Measurements from ENCODE around the gene C10orf120. TPM values are rescaled to one million over a fixed set of nuclear protein-coding genes. Genes with fewer than 3 reads are reported as not detected.

Gene C10orf120
- total and polyA plus RNA-seq, 2 donors (not counting 1 experiment from before 2014, with no cell fraction given), result not detected

DNA sequence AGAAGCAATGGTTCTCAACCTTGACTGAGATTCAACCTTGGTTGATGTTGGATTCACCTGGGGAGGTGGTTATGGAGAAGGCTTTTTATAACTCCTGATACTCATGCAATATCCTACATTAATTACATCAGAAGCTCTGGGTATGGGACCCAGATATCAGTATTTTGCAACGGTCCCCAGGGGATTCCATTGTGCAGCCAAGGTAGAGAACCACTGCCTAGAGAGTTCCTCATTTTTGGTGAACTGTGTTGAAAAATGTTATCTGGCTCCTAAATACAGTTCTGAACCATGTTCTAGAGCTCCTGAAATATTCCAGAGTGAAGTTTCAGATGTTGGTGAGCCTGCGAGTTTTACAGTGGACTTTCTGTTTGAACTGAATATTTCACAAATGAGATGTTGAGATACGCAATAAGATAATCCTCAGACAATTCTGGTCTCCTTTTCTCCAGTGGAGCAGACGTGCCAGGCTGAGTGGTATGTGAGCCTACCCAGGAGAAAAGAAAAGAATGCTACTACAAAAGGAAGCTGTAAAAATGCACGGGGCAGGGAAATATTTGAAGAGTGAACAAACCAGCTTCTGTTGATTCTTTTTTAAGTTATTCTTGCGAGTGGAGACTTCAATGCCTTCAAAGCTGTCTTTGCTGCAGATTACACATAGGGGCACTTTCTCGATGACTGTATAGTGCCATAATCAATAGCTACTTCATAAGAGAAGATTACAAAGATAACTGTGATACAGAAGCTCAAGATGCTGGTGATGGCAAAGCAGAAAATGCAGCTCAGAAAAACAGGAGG, 13.6 kb upstream of the C10orf120 start:
- Mint-ChIP-seq H3K4me3 (no peak overlapping the region), H3K9me3 (ENCODE audit: insufficient read depth) (no peaks in the 10 kb centered on the region), H3K27ac (no peak overlapping the region), H3K4me1 (no peaks in the 10 kb centered on the region), H3K27me3 (no peaks in the 10 kb centered on the region)
- DNase-seq, result no peak
- 45% methylated on average over 1 of the region's 7 CpGs for WGBS (ENCODE audit: insufficient coverage)
- no peak overlapping the region for H3K9ac ChIP-seq (ENCODE audit: low read length)
- CTCF ChIA-PET, result no interaction called here
- H2AFZ ChIP-seq (ENCODE audit: insufficient read depth, low read depth, low read length, poor library complexity, severe bottlenecking), result no peak overlapping the region
- no peaks in the 10 kb centered on the region for H3K27me3 ChIP-seq (replicated peaks in 1 of 4; ENCODE audit: control extremely low read depth in 1 of 4, control insufficient read depth in 3 of 4, insufficient read depth in 4 of 4, low read length in 3 of 4)
- no peak overlapping the region for H3K4me2 ChIP-seq (replicated peaks; ENCODE audit: low read depth, low read length, poor library complexity, severe bottlenecking)
- H3K4me1 ChIP-seq (ENCODE audit: control insufficient read depth in 2 of 2, insufficient read depth in 2 of 2, low read length in 2 of 2), result no peaks in the 10 kb centered on the region
- no peak overlapping the region for H3K4me3 ChIP-seq (ENCODE audit: control extremely low read depth in 1 of 5, extremely low read depth in 1 of 5, insufficient read depth in 1 of 5, low read depth in 2 of 5, low read length in 4 of 5)
- intact Hi-C loops (cut with micrococcal nuclease), result no loop called here
- no peak overlapping the region for H3K27ac ChIP-seq (ENCODE audit: low read length in 2 of 2)
- TF ChIP-seq, protein P1, sequence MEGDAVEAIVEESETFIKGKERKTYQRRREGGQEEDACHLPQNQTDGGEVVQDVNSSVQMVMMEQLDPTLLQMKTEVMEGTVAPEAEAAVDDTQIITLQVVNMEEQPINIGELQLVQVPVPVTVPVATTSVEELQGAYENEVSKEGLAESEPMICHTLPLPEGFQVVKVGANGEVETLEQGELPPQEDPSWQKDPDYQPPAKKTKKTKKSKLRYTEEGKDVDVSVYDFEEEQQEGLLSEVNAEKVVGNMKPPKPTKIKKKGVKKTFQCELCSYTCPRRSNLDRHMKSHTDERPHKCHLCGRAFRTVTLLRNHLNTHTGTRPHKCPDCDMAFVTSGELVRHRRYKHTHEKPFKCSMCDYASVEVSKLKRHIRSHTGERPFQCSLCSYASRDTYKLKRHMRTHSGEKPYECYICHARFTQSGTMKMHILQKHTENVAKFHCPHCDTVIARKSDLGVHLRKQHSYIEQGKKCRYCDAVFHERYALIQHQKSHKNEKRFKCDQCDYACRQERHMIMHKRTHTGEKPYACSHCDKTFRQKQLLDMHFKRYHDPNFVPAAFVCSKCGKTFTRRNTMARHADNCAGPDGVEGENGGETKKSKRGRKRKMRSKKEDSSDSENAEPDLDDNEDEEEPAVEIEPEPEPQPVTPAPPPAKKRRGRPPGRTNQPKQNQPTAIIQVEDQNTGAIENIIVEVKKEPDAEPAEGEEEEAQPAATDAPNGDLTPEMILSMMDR (IDR thresholded peaks at IDR 0.05), result no peak
- H4K20me1 ChIP-seq (ENCODE audit: control insufficient read depth, insufficient read depth, low read length, poor library complexity, severe bottlenecking), result no peaks in the 10 kb centered on the region
- H3K9me3 ChIP-seq (ENCODE audit: control extremely low read depth in 1 of 3, control insufficient read depth in 2 of 3, insufficient read depth in 1 of 3, low read length in 2 of 3), result no peaks in the 10 kb centered on the region
- POLR2A ChIA-PET, result no interaction called here
- no peak for ATAC-seq (ENCODE audit: low read depth)
- H3K79me2 ChIP-seq (ENCODE audit: control insufficient read depth, insufficient read depth, low read length), result no peaks in the 10 kb centered on the region
- H3K36me3 ChIP-seq (replicated peaks in 1 of 2; ENCODE audit: control extremely low read depth in 1 of 2, control insufficient read depth in 1 of 2, extremely low read depth in 1 of 2, insufficient read depth in 2 of 2, low read length in 1 of 2), result no peaks in the 10 kb centered on the region

GRCh38 chr10:122710576-122710975, 10.9 kb upstream of the C10orf120 start:
- no peak for ATAC-seq (ENCODE audit: low read depth)
- POLR2A ChIA-PET, result no interaction called here
- no CpG with 5 or more reads among the region's 1 CpG for WGBS (ENCODE audit: insufficient coverage)

More at GRCh38 chr10:122710576-122710975, 10.9 kb upstream of the C10orf120 start:
- H3K9me3 ChIP-seq (ENCODE audit: control extremely low read depth in 1 of 3, control insufficient read depth in 2 of 3, insufficient read depth in 1 of 3, low read length in 2 of 3), result no peaks in the 10 kb centered on the region
- H3K79me2 ChIP-seq (ENCODE audit: control insufficient read depth, insufficient read depth, low read length), result no peaks in the 10 kb centered on the region
- Mint-ChIP-seq H3K4me3 (no peak overlapping the region), H3K9me3 (ENCODE audit: insufficient read depth) (no peaks in the 10 kb centered on the region), H3K27me3 (peaks cover 6% of the 10 kb centered on the region), H3K27ac (no peak overlapping the region), H3K4me1 (no peaks in the 10 kb centered on the region)
- no peaks in the 10 kb centered on the region for H3K4me1 ChIP-seq (ENCODE audit: control insufficient read depth in 2 of 2, insufficient read depth in 2 of 2, low read length in 2 of 2)
- no peak overlapping the region for H2AFZ ChIP-seq (ENCODE audit: insufficient read depth, low read depth, low read length, poor library complexity, severe bottlenecking)
- no peaks in the 10 kb centered on the region for H3K27me3 ChIP-seq (replicated peaks in 1 of 4; ENCODE audit: control extremely low read depth in 1 of 4, control insufficient read depth in 3 of 4, insufficient read depth in 4 of 4, low read length in 3 of 4)
- H4K20me1 ChIP-seq (ENCODE audit: control insufficient read depth, insufficient read depth, low read length, poor library complexity, severe bottlenecking), result no peaks in the 10 kb centered on the region
- TF ChIP-seq EZH2 (IDR thresholded peaks at IDR 0.05; ENCODE audit: borderline replicate concordance, insufficient read depth, low read depth, low read length, poor library complexity, severe bottlenecking), result no peak
- TF ChIP-seq, protein P1 (IDR thresholded peaks at IDR 0.05), result no peak
- no peak overlapping the region for H3K4me3 ChIP-seq (ENCODE audit: control extremely low read depth in 1 of 5, extremely low read depth in 1 of 5, insufficient read depth in 1 of 5, low read depth in 2 of 5, low read length in 4 of 5)
- H3K36me3 ChIP-seq (replicated peaks in 1 of 2; ENCODE audit: control extremely low read depth in 1 of 2, control insufficient read depth in 1 of 2, extremely low read depth in 1 of 2, insufficient read depth in 2 of 2, low read length in 1 of 2), result no peaks in the 10 kb centered on the region
- H3K4me2 ChIP-seq (replicated peaks; ENCODE audit: low read depth, low read length, poor library complexity, severe bottlenecking), result no peak overlapping the region
- CTCF ChIA-PET, result no interaction called here
- intact Hi-C loops (cut with micrococcal nuclease), result no loop called here
- H3K9ac ChIP-seq (ENCODE audit: low read length), result no peak overlapping the region
- no peak overlapping the region for H3K27ac ChIP-seq (ENCODE audit: low read length in 2 of 2)
- no peak for DNase-seq
